ENCODE data around the gene CD34.

GRCh38 chr1:207837673-207838072, 73.3 kb downstream of the CD34 start:
- no peak for TF ChIP-seq CTCF (IDR thresholded peaks at IDR 0.05; ENCODE audit: low read depth, low read length)
- TF ChIP-seq MAX (IDR thresholded peaks at IDR 0.05; ENCODE audit: low read depth, low read length), result no peak

All from NB4 (cell line).